ENCODE measurements around the gene AK4. TPM values are rescaled to one million over a fixed set of nuclear protein-coding genes. Genes with fewer than 3 reads are reported as not detected.

The AK4 gene
- total and polyA plus RNA-seq, 10 donors = 0.46 to 15.1 (median 4.3) TPM

GRCh38 chr1:65189576-65190115, 41.6 kb downstream of the AK4 start:
- WGBS, 5 donors = 77 to 94% (median 86%) methylated on average over 2 of the region's 2 CpGs
- no peaks in the 10 kb centered on the region for H3K4me1 ChIP-seq
- H3K9me3 ChIP-seq = peaks cover 0 to 3% (median 0%) of the 10 kb centered on the region in 8 donors
- H3K27ac ChIP-seq = no peak overlapping the region
- TF ChIP-seq POLR2A (IDR thresholded peaks at IDR 0.05) = no peak
- TF ChIP-seq POLR2AphosphoS5 (IDR thresholded peaks at IDR 0.05) = no peak
- TF ChIP-seq CTCF (IDR thresholded peaks at IDR 0.05 in 8 of 11, conservative IDR thresholded peaks at IDR 0.05 in 3 of 11) = no peak
- DNase-seq = no peak
- H3K27me3 ChIP-seq (replicated peaks in 1 of 7) = no peaks in the 10 kb centered on the region
- H3K4me3 ChIP-seq = no peak overlapping the region
- intact Hi-C loops (cut with DNase I; ENCODE audit: low total_unique reads) = no loop called here
- H3K36me3 ChIP-seq = no peaks in the 10 kb centered on the region

GRCh38 chr1:65190229-65190628, 42.2 kb downstream of the AK4 start:
- 39 to 51% (median 42%) methylated on average over 4 of the region's 4 CpGs for WGBS, 5 donors
- intact Hi-C loops (cut with DNase I; ENCODE audit: low total_unique reads) = no loop called here
- Histone ChIP-seq H3K9me3 (peaks cover 0 to 3% (median 0%) of the 10 kb centered on the region in 8 donors), H3K36me3 (no peaks in the 10 kb centered on the region), H3K27ac (no peak overlapping the region), H3K27me3 (replicated peaks in 1 of 7) (no peaks in the 10 kb centered on the region), H3K4me3 (no peak overlapping the region), H3K4me1 (no peaks in the 10 kb centered on the region)
- TF ChIP-seq POLR2AphosphoS5 (IDR thresholded peaks at IDR 0.05) = no peak
- no peak for TF ChIP-seq CTCF (IDR thresholded peaks at IDR 0.05 in 8 of 11, conservative IDR thresholded peaks at IDR 0.05 in 3 of 11)
- no peak for TF ChIP-seq POLR2A (IDR thresholded peaks at IDR 0.05)
- DNase-seq = no peak

GRCh38 chr1:65193129-65193695, 45.2 kb downstream of the AK4 start:
- no peaks in the 10 kb centered on the region for H3K4me1 ChIP-seq
- H3K36me3 ChIP-seq = no peaks in the 10 kb centered on the region
- H3K27ac ChIP-seq = no peak overlapping the region
- no peaks in the 10 kb centered on the region for H3K27me3 ChIP-seq (replicated peaks in 1 of 7)
- H3K4me3 ChIP-seq = no peak overlapping the region
- peaks cover 0 to 3% (median 0%) of the 10 kb centered on the region in 8 donors for H3K9me3 ChIP-seq
- no peak for DNase-seq
- 67 to 91% (median 90%) methylated on average over 5 of the region's 5 CpGs for WGBS, 5 donors
- no peak for TF ChIP-seq CTCF (IDR thresholded peaks at IDR 0.05 in 8 of 11, conservative IDR thresholded peaks at IDR 0.05 in 3 of 11)
- TF ChIP-seq POLR2A (IDR thresholded peaks at IDR 0.05) = no peak
- TF ChIP-seq POLR2AphosphoS5 (IDR thresholded peaks at IDR 0.05) = no peak
- intact Hi-C loops (cut with DNase I; ENCODE audit: low total_unique reads) = no loop called here

- no peaks in the 10 kb centered on the region for H3K27me3 ChIP-seq (replicated peaks in 1 of 7)
- no peak for TF ChIP-seq CTCF (IDR thresholded peaks at IDR 0.05 in 8 of 11, conservative IDR thresholded peaks at IDR 0.05 in 3 of 11)
- TF ChIP-seq POLR2A (IDR thresholded peaks at IDR 0.05) = no peak
- TF ChIP-seq POLR2AphosphoS5 (IDR thresholded peaks at IDR 0.05) = no peak
- no peaks in the 10 kb centered on the region for H3K36me3 ChIP-seq
- no peak for DNase-seq
- 86 to 93% (median 90%) methylated on average over 9 of the region's 9 CpGs for WGBS, 5 donors
- H3K27ac ChIP-seq = no peak overlapping the region
- peaks cover 0 to 3% (median 0%) of the 10 kb centered on the region in 8 donors for H3K9me3 ChIP-seq
- no peak overlapping the region for H3K4me3 ChIP-seq
- intact Hi-C loops (cut with DNase I; ENCODE audit: low total_unique reads) = no loop called here
- H3K4me1 ChIP-seq = no peaks in the 10 kb centered on the region
These were observed 47.8 kb downstream of the AK4 start for GRCh38 chr1:65195495-65196417.

Measured in spleen (tissue), 11 donors.